Stimulated activated naive CD8-positive, alpha-beta T cell treated with anti-CD3 and anti-CD28 coated beads, Interleukin-15, Interleukin-2, amounts not matched to agents 100 ng/mL and 50 ng/mL, for 24 hours (primary cell): ENCODE data around the gene PACRG.

ENCODE experiments used
- H3K27ac Mint-ChIP-seq: one replicate; pipeline ENCODE4 v1.8.0; 2021; ENCODE audit warnings: mild to moderate bottlenecking, mixed read lengths
- H3K27me3 Mint-ChIP-seq: one replicate; pipeline ENCODE4 v1.8.0; 2021; ENCODE audit warnings: mixed read lengths
- H3K36me3 Mint-ChIP-seq: one replicate; pipeline ENCODE4 v1.8.0; 2021; ENCODE audit warnings: low read depth, mixed read lengths
- H3K4me1 Mint-ChIP-seq: one replicate; pipeline ENCODE4 v1.8.0; 2021; ENCODE audit warnings: low read depth, mixed read lengths
- H3K4me3 Mint-ChIP-seq: one replicate; pipeline ENCODE4 v1.8.0; 2021; ENCODE audit warnings: mild to moderate bottlenecking, mixed read lengths
- H3K9me3 Mint-ChIP-seq: one replicate; pipeline ENCODE4 v1.8.0; 2021; ENCODE audit warnings: mixed read lengths

PACRG gene

DNA sequence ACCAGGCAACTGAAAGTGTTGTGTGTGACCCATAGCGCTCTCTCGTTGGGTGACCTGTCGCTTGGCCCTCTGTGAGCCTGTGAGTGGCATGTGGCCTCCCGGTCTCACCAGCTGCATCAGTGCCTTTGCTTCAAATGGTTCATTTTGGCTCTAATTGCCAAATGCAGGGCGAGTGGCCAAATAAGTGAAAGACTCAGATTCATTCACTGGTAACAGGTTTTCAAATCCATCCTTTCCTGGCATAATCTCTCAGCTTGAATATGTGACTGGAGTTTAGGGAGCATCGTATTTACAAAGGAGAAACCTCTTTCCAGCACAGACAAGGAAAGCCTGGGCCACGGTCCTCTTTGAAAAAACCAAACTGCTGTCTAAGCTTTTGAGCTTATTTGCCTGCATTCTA lies 365.1 kb downstream of the PACRG start:
- no peaks in the 10 kb centered on the region for H3K9me3 Mint-ChIP-seq
- no peaks in the 10 kb centered on the region for H3K4me1 Mint-ChIP-seq
- no peaks in the 10 kb centered on the region for H3K36me3 Mint-ChIP-seq
- no peak overlapping the region for H3K4me3 Mint-ChIP-seq
- H3K27ac Mint-ChIP-seq: no peak overlapping the region
- no peaks in the 10 kb centered on the region for H3K27me3 Mint-ChIP-seq

DNA sequence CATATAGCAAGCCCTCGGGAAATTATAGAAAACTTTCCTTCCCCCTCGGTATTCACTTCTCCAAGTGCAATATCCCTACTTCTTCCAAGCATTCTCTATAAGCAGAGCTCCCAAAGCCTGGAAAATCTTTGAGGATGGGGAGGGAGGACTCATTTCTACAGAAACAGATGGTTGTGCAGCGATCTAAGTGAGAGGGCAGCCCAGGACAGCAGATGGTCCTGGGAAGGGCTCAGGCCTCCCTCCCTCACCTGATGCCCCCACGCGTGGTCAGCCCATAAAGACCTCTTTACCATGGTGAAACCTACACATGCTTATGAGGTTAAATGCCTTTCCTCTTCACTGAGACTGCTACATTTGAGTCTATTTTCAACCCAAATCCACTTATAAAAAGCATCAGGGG lies 367.1 kb downstream of the PACRG start:
- no peaks in the 10 kb centered on the region for H3K9me3 Mint-ChIP-seq
- H3K27me3 Mint-ChIP-seq: no peaks in the 10 kb centered on the region
- no peak overlapping the region for H3K27ac Mint-ChIP-seq
- no peaks in the 10 kb centered on the region for H3K4me1 Mint-ChIP-seq
- H3K4me3 Mint-ChIP-seq: no peak overlapping the region
- no peaks in the 10 kb centered on the region for H3K36me3 Mint-ChIP-seq

GRCh38 chr6:163095401-163095800 lies 367.6 kb downstream of the PACRG start:
- Mint-ChIP-seq H3K4me3 (no peak overlapping the region), H3K27me3 (no peaks in the 10 kb centered on the region), H3K27ac (no peak overlapping the region), H3K4me1 (no peaks in the 10 kb centered on the region), H3K9me3 (no peaks in the 10 kb centered on the region), H3K36me3 (no peaks in the 10 kb centered on the region)

DNA sequence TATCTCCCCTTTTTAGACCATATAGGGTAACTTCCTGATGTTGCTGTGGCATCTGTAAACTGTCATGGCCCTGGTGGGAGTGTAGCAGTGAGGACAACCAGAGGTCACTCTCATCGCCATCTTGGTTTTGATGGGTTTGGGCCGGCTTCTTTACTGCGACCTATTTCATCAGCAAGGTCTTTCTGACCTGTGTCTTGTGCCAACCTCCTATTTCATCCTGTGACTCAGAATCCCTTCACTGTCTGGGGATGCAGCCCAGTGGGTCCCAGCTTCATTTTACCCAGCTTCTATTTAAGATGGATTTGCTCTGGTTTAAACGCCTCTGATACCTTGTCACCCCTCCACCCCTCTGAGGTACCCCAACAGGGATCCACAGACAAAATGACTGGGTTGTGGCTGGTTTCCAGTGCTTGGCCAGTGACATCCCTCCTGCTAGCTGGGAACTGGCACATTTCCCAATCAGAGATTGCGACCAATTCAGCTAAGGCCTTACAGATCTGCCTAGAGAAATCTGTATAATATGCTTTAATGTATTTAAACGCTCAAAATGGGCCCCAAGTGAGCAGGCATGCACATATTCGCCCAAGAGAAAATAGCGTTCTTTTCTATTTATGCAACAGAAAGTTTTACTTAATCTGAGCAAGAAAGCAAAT lies 371.2 kb downstream of the PACRG start:
- H3K4me1 Mint-ChIP-seq: no peaks in the 10 kb centered on the region
- no peaks in the 10 kb centered on the region for H3K9me3 Mint-ChIP-seq

GRCh38 chr6:163099621-163100171 lies 371.9 kb downstream of the PACRG start:
- Mint-ChIP-seq H3K4me3 (no peak overlapping the region), H3K27me3 (no peaks in the 10 kb centered on the region), H3K4me1 (no peaks in the 10 kb centered on the region), H3K36me3 (no peaks in the 10 kb centered on the region), H3K9me3 (no peaks in the 10 kb centered on the region), H3K27ac (no peak overlapping the region)

More for the DNA sequence above, 371.2 kb downstream of the PACRG start:
- Mint-ChIP-seq H3K27ac (no peak overlapping the region), H3K36me3 (no peaks in the 10 kb centered on the region), H3K27me3 (no peaks in the 10 kb centered on the region), H3K4me3 (no peak overlapping the region)

DNA sequence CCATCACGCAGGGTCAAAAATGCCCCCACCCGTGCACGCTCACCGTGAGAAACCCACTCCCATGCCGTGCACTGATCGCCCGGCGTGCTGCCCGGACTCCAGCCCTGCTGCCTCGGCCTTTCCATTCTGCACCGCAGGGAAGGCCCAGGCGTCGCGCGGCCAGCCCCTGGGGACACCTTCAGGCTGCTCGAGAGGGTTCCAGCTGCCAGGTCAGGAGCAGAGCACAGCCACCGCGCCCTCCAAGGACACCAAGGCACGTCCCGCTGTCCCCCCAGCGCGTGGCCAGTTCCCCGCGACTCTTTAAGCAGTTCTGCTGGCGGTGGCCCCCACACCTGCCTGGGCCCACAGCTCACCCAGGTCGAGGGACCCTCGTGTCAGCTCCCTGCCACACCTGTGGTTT lies 372.5 kb downstream of the PACRG start:
- Mint-ChIP-seq H3K4me1 (no peaks in the 10 kb centered on the region), H3K9me3 (no peaks in the 10 kb centered on the region), H3K27ac (no peak overlapping the region), H3K27me3 (no peaks in the 10 kb centered on the region), H3K36me3 (no peaks in the 10 kb centered on the region), H3K4me3 (no peak overlapping the region)

- Mint-ChIP-seq H3K27ac (no peak overlapping the region), H3K4me3 (no peak overlapping the region), H3K27me3 (peaks cover 4% of the 10 kb centered on the region), H3K9me3 (peaks cover 24% of the 10 kb centered on the region), H3K4me1 (no peaks in the 10 kb centered on the region), H3K36me3 (no peaks in the 10 kb centered on the region)
Measured at GRCh38 chr6:163113358-163113962, 385.7 kb downstream of the PACRG start.

DNA sequence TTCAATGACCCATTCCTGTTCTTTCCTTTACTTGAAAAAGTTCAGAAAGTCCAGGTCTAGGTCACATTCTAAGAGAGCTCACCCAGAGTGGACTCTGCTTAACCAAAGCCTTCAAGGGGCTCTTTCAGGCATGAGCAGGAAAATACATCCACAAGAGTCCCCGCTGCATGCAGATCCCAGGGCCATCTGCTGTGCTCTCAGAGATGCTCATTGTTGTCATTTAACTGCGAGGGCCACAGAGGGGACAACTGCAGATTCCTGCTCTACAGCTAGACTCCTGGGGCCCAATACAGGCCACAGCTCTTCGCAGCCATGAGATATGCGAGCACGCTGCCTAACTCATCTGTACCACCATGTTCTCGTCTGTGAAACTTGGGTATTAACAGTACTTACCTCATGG lies 391.2 kb downstream of the PACRG start:
- Mint-ChIP-seq H3K27me3 (no peaks in the 10 kb centered on the region), H3K36me3 (no peaks in the 10 kb centered on the region), H3K9me3 (peaks cover 18% of the 10 kb centered on the region), H3K27ac (no peak overlapping the region), H3K4me1 (no peaks in the 10 kb centered on the region), H3K4me3 (no peak overlapping the region)

GRCh38 chr6:163120223-163120622 lies 392.4 kb downstream of the PACRG start:
- no peaks in the 10 kb centered on the region for H3K4me1 Mint-ChIP-seq
- H3K4me3 Mint-ChIP-seq: no peak overlapping the region
- H3K27ac Mint-ChIP-seq: no peak overlapping the region
- no peaks in the 10 kb centered on the region for H3K36me3 Mint-ChIP-seq
- peaks cover 18% of the 10 kb centered on the region for H3K9me3 Mint-ChIP-seq
- no peaks in the 10 kb centered on the region for H3K27me3 Mint-ChIP-seq

GRCh38 chr6:163121270-163121669 lies 393.5 kb downstream of the PACRG start:
- Mint-ChIP-seq H3K9me3 (peaks cover 15% of the 10 kb centered on the region), H3K27ac (no peak overlapping the region), H3K27me3 (no peaks in the 10 kb centered on the region), H3K36me3 (no peaks in the 10 kb centered on the region), H3K4me3 (no peak overlapping the region), H3K4me1 (no peaks in the 10 kb centered on the region)

GRCh38 chr6:163122365-163122764 lies 394.6 kb downstream of the PACRG start:
- H3K36me3 Mint-ChIP-seq: no peaks in the 10 kb centered on the region
- no peaks in the 10 kb centered on the region for H3K27me3 Mint-ChIP-seq
- H3K4me3 Mint-ChIP-seq: no peak overlapping the region
- no peak overlapping the region for H3K27ac Mint-ChIP-seq
- H3K9me3 Mint-ChIP-seq: peaks cover 11% of the 10 kb centered on the region
- no peaks in the 10 kb centered on the region for H3K4me1 Mint-ChIP-seq

DNA sequence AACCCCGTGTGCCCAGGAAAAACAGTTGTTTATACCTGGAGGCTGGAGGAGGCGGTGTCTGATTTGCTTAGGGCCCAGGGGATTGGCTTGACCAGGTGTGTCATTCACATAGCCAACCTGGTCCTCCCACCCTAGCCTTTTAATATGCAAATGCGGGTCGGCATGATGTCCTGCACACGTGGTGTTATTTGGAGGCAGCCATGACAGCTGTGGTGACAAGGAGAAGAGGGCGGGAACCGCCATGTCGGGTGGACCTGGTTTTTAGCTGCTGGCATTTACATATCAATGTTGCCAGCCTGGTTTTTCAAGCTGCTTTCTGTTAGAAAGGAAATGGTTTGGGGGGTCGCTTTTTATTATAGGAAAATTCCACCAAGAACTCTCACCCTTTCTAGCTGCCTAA lies 395.3 kb downstream of the PACRG start:
- H3K36me3 Mint-ChIP-seq: no peaks in the 10 kb centered on the region
- H3K9me3 Mint-ChIP-seq: peaks cover 11% of the 10 kb centered on the region
- H3K4me1 Mint-ChIP-seq: no peaks in the 10 kb centered on the region
- no peaks in the 10 kb centered on the region for H3K27me3 Mint-ChIP-seq
- no peak overlapping the region for H3K4me3 Mint-ChIP-seq
- no peak overlapping the region for H3K27ac Mint-ChIP-seq

- Mint-ChIP-seq H3K9me3 (peaks cover 11% of the 10 kb centered on the region), H3K4me3 (no peak overlapping the region), H3K27me3 (no peaks in the 10 kb centered on the region), H3K36me3 (no peaks in the 10 kb centered on the region), H3K4me1 (no peaks in the 10 kb centered on the region), H3K27ac (no peak overlapping the region)
Measured at GRCh38 chr6:163126741-163127140, 399.0 kb downstream of the PACRG start.

GRCh38 chr6:163127587-163127986 lies 399.8 kb downstream of the PACRG start:
- Mint-ChIP-seq H3K4me1 (no peaks in the 10 kb centered on the region), H3K27me3 (no peaks in the 10 kb centered on the region), H3K27ac (no peak overlapping the region), H3K4me3 (no peak overlapping the region), H3K9me3 (peaks cover 7% of the 10 kb centered on the region), H3K36me3 (no peaks in the 10 kb centered on the region)

DNA sequence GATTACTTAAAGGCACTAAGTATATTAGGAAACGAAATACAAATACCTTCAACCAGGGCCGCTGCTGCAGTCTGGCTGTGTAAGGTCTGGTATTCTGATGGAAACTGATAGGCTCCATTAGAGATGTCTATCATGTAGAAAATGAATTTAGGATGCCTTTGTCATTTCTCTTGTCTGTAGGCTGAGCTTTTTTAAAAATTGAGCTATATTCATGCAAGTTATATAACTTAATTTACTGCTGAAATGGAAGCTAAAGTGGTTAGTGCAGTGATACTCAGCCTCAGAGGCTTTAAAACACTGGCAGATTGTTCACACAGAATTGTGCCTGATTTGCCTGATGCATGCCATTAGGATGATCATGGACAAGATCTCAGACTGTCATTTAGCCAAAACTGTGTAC lies 400.6 kb downstream of the PACRG start:
- H3K36me3 Mint-ChIP-seq: no peaks in the 10 kb centered on the region

More for the DNA sequence above, 400.6 kb downstream of the PACRG start:
- no peaks in the 10 kb centered on the region for H3K4me1 Mint-ChIP-seq
- H3K27ac Mint-ChIP-seq: no peak overlapping the region
- H3K9me3 Mint-ChIP-seq: peaks cover 4% of the 10 kb centered on the region
- H3K27me3 Mint-ChIP-seq: no peaks in the 10 kb centered on the region
- H3K4me3 Mint-ChIP-seq: no peak overlapping the region
